ENCODE measurements around the gene RASGRP4.

GRCh38 chr19:38367041-38367440 is 59.0 kb downstream of the RASGRP4 start:
- no peak for TF ChIP-seq CTCF (IDR thresholded peaks at IDR 0.05 in 8 of 11, conservative IDR thresholded peaks at IDR 0.05 in 3 of 11)
- no peak for TF ChIP-seq POLR2A (IDR thresholded peaks at IDR 0.05)
- no peak for TF ChIP-seq POLR2AphosphoS5 (IDR thresholded peaks at IDR 0.05)
